Pons (tissue), 1 donor: ENCODE measurements around the gene LIPT2.

Experiments
- DNase-seq: peaks from one replicate; pipeline ENCODE4 v3.0.0-alpha.2; 2016; ENCODE audit warnings: low spot score

LIPT2 gene

GRCh38 chr11:74494916-74495315, 1.4 kb upstream of the LIPT2 start:
- DNase-seq, result no peak

- DNase-seq, result peak; percentile 55
Measured at GRCh38 chr11:74493791-74494630, 487 bp upstream of the LIPT2 start.

- DNase-seq, result no peak
Measured at GRCh38 chr11:74492084-74492483, 1.4 kb downstream of the LIPT2 start.

GRCh38 chr11:74490941-74491340, 2.6 kb downstream of the LIPT2 start:
- DNase-seq, result no peak

GRCh38 chr11:74487875-74488274, 5.6 kb downstream of the LIPT2 start:
- DNase-seq, result no peak

- no peak for DNase-seq
Measured at GRCh38 chr11:74485868-74486267, 7.7 kb downstream of the LIPT2 start.

GRCh38 chr11:74480688-74481417, 12.7 kb downstream of the LIPT2 start:
- no peak for DNase-seq

GRCh38 chr11:74479732-74480123, 13.8 kb downstream of the LIPT2 start:
- DNase-seq, result no peak

GRCh38 chr11:74478877-74479731, 14.4 kb downstream of the LIPT2 start:
- DNase-seq, result no peak

- DNase-seq, result no peak
Measured at GRCh38 chr11:74476536-74476935, 17.0 kb downstream of the LIPT2 start.

- no peak for DNase-seq
Measured at GRCh38 chr11:74474316-74474715, 19.2 kb downstream of the LIPT2 start.

GRCh38 chr11:74473382-74474173, 19.9 kb downstream of the LIPT2 start:
- no peak for DNase-seq

- no peak for DNase-seq
Measured at GRCh38 chr11:74471668-74472429, 21.7 kb downstream of the LIPT2 start.

- DNase-seq, result no peak
Measured at GRCh38 chr11:74471037-74471436, 22.5 kb downstream of the LIPT2 start.

GRCh38 chr11:74470526-74470925, 23.0 kb downstream of the LIPT2 start:
- DNase-seq, result no peak

GRCh38 chr11:74468936-74469335, 24.6 kb downstream of the LIPT2 start:
- no peak for DNase-seq

- no peak for DNase-seq
Measured at GRCh38 chr11:74468521-74468920, 25.0 kb downstream of the LIPT2 start.

GRCh38 chr11:74468058-74468457, 25.5 kb downstream of the LIPT2 start:
- DNase-seq, result no peak

GRCh38 chr11:74466916-74467885, 26.3 kb downstream of the LIPT2 start, which contains the start of gene KCNE3:
Gene KCNE3 (minus strand): TSS chr11:74467549. CDS start chr11:74457563, 9,986 bp downstream.
- DNase-seq, result no peak
